GM18505 (cell line): Measurements from ENCODE around the gene PITPNC1.
"Not testable (repeated sequence)": the region's sequence is repeated elsewhere in the genome, so short reads cannot be mapped to it uniquely, and the experiment has no call there.

ENCODE experiments used
- ATAC-seq: cut with Tn5 transposase; IDR thresholded peaks from one replicate; pipeline ENCODE4 v1.9.1; 2021; ENCODE audit not compliant: unreplicated experiment
- POLR2A ChIP-seq: IDR thresholded peaks from 4 replicates; pipeline ENCODE4 v1.6.1; 2011; ENCODE audit warnings: borderline replicate concordance; ENCODE audit not compliant: insufficient read depth, insufficient read length; ENCODE audit errors: extremely low read depth

The PITPNC1 gene

GRCh38 chr17:67646472-67646871 is 269.4 kb downstream of the PITPNC1 start:
- no peak for TF ChIP-seq POLR2A
- ATAC-seq = no peak

DNA sequence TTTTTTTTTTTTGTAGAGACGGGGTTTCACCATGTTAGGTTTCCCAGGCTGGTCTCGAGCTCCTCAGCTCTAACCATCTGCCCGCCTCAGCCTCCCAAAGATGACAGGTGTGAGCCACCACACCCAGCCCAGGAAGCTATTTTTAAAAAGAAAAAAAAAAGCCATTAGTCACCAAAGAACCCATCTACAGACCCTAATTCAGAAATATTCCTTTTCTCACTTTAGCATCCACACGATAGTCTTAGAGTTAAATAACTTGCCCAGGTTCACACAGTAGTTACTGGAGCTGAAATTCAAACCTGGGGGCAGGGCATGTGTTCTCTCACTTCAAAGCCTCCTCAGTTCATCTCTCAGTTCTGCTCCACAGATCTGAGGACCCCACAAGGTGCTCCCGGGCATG is 270.4 kb downstream of the PITPNC1 start:
- no peak for ATAC-seq

GRCh38 chr17:67648032-67648905 is 271.2 kb downstream of the PITPNC1 start:
- no peak for ATAC-seq
- TF ChIP-seq POLR2A = no peak

More for the DNA sequence above, 270.4 kb downstream of the PITPNC1 start:
- no peak for TF ChIP-seq POLR2A

DNA sequence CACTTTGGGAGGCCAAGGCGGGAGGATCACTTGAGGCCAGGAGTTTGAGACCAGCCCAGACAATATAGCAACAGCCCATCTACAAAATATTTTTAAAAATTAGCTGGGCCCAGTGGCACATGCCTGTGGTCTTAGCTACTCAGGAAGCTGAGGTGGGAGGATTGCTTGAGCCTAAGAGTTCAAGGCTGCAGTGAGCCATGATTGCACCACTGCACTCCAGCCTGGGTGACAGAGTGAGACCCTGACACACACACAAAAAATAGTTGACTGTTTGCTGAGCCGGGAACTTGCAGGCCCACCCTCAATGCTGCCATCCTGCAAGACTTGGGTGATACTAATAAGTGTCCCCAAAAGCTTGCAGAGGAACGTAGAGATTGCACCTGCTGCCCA is 271.8 kb downstream of the PITPNC1 start:
- not testable (repeated sequence) for ATAC-seq

DNA sequence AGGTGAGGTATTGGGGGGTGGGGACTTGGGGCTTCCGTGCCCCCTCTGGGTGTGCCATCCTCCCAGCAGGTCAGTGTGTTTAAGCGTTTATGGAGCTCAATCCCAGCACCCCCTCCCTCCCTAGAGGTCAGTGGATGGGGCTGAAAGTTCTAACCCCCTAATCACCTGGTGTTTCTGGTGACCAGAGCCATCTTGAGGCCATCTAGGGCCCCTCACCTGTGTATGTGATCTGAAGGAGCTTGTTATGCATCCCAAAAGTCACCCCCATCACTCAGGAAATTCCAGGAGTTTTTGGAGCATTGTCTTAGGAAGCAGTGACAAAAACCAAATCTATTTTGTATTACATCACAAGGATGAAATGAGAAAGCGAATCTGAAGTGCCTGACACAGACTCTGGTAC is 272.8 kb downstream of the PITPNC1 start:
- TF ChIP-seq POLR2A = no peak
- no peak for ATAC-seq

DNA sequence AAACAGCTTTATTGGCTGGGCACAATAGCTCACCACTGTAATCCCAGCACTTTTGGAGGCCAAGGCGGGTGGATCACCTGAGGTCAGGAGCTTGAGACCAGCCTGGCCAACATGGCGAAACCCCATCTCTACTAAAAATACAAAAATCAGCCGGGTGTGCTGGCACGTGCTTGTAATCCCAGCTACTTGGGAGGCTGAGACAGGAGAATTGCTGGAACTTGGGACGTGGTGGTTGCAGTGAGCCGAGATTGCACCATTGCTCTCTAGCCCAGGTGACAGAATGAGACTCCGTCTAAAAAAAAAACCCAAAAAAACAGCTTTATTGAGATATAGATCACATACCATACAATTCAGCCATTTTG is 274.1 kb downstream of the PITPNC1 start:
- ATAC-seq = not testable (repeated sequence)

DNA sequence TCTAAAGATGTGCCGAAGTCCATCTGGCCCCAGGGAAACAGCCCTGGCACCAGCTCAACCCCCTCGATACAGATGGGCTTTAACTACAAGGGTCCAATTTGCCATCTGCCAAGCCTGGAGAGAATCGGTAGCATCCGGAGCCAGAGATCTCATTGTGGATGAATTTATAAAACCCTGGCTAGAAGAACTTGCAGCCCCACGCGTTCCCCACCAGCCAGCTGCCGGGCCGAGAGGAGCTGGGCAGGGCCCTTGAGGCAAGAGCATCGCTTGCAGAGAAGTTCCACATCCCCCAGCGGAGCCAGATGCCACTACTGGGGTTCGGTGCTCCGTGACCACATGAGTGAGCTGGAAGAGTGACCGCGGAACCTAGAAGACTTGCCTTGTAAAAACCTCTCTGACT is 275.4 kb downstream of the PITPNC1 start:
- no peak for TF ChIP-seq POLR2A
- ATAC-seq = no peak

- TF ChIP-seq POLR2A = no peak
- ATAC-seq = no peak
These were observed 278.5 kb downstream of the PITPNC1 start for GRCh38 chr17:67655478-67656148.

GRCh38 chr17:67656494-67657203 is 279.6 kb downstream of the PITPNC1 start:
- no peak for ATAC-seq
- no peak for TF ChIP-seq POLR2A

DNA sequence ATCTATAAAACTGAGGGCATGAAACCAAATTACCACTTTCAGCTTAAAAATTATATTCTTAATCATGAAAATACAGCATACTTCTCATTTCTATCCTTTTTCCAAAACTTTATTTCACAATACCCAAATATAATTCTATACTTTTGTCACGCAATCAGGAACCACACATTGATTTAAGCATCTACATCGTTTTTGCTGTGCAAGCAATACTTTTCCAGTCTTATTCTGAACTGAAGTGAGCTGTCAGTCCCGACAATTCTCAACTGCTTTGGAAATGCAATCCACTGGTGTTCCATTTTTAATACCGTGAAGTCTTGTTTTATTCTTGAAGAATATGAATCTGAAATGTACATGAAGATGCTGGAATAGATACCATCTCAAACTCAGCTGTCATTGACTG is 280.5 kb downstream of the PITPNC1 start:
- no peak for ATAC-seq
- TF ChIP-seq POLR2A = no peak

GRCh38 chr17:67658265-67658664 is 281.2 kb downstream of the PITPNC1 start:
- no peak for ATAC-seq
- no peak for TF ChIP-seq POLR2A

DNA sequence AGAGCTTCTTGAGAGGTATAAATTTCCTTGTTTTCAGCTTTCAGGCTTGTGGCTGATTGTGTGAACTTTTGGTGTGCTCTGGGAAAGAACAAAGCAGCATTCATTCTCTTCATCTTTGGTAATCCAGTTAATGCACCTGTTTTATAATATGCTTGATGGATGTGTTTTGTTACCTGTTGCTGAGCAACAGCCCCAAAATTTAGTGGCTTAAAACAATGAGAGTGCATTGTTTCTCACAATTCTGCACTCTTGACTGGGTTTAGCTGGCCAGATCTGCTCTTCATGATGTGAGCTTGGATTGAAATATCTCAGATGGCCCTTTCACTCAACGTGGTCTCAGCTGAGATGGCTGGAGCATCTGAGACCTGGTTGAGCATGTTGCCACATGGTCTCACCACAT is 281.9 kb downstream of the PITPNC1 start:
- ATAC-seq = no peak
- no peak for TF ChIP-seq POLR2A

DNA sequence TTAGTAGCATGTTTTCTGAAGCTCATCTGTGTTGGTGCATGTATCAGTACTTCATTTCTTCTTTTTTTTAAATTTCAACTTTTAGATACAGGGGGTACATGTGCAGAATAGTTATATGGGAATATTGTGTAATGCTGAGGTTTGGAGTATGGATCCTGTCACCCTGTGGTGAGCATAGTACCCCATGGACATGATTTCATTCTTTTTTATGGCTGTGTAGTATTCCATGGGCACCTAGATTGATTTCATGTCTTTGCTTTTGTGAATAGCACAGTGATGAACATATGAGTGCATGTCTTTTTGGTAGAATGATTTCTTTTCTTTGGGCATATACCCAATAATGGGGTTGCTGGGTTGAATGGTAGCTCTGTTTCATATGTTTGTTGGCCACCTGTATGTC is 285.6 kb downstream of the PITPNC1 start:
- TF ChIP-seq POLR2A = no peak
- no peak for ATAC-seq

- no peak for ATAC-seq
- no peak for TF ChIP-seq POLR2A
These were observed 286.4 kb downstream of the PITPNC1 start for GRCh38 chr17:67663457-67663856.

GRCh38 chr17:67666028-67666427 is 288.9 kb downstream of the PITPNC1 start:
- ATAC-seq = no peak

More at GRCh38 chr17:67666028-67666427, 288.9 kb downstream of the PITPNC1 start:
- no peak for TF ChIP-seq POLR2A
